PC-9 (cell line): ENCODE measurements around the gene CEACAM8. TPM values are rescaled to one million over a fixed set of nuclear protein-coding genes. Genes with fewer than 3 reads are reported as not detected.
"Not testable (repeated sequence)": the region's sequence is repeated elsewhere in the genome, so short reads cannot be mapped to it uniquely, and the experiment has no call there.

Experiments
- BruUV-seq: library from RNA; stranded (reverse); fragments of 400-500 nt; replicated peaks from 2 replicates; lab custom pipeline; 2021; lab: Mats Ljungman, UMichigan
- CTCF ChIA-PET: fragments of 300-600 bp; sonication (Branson Sonifier 250); formaldehyde crosslinking; loops from one replicate; lab custom pipeline; 2022; ENCODE audit warnings: antibody characterized with exemption; lab: Charles Lee
- POLR2A ChIA-PET: fragments of 300-600 bp; sonication (Branson Sonifier 250); formaldehyde crosslinking; loops from one replicate; lab custom pipeline; 2022; ENCODE audit warnings: antibody characterized with exemption; ENCODE audit not compliant: unreplicated experiment; lab: Charles Lee
- DNase-seq, 2 experiments: peaks; one replicate each; pipeline versions ENCODE4 v3.0.0 to v3.0.0-alpha.2; 2015 to 2022; ENCODE audit warnings: mixed read lengths in 1 of 2
- H2AFZ ChIP-seq: fragments of 200-600 bp; sonication (generic); 2 replicates; pipeline ENCODE4 v1.8.1; 2017; ENCODE audit warnings: antibody characterized with exemption
- H3F3A ChIP-seq: fragments of 200-600 bp; sonication (generic); 2 replicates; pipeline ENCODE4 v1.8.1; 2017; ENCODE audit warnings: antibody characterized with exemption, mild to moderate bottlenecking, low read depth; ENCODE audit not compliant: insufficient read depth
- H3K27ac ChIP-seq: fragments of 200-600 bp; sonication (generic); 2 replicates; pipeline ENCODE4 v1.6.1; 2016; ENCODE audit warnings: mixed run types
- H3K27me3 ChIP-seq: fragments of 200-600 bp; sonication (generic); 2 replicates; pipeline ENCODE4 v1.6.1; 2016; ENCODE audit warnings: low read depth, mixed run types; ENCODE audit not compliant: insufficient read depth
- H3K36me3 ChIP-seq: fragments of 200-600 bp; sonication (generic); 2 replicates; pipeline ENCODE4 v1.6.1; 2016; ENCODE audit warnings: low read depth, mixed run types
- H3K4me1 ChIP-seq: fragments of 200-600 bp; sonication (generic); replicated peaks from 2 replicates; pipeline ENCODE4 v1.6.1; 2016; ENCODE audit warnings: mixed run types; ENCODE audit not compliant: insufficient read depth
- H3K4me2 ChIP-seq: fragments of 200-600 bp; sonication (generic); 2 replicates; pipeline ENCODE4 v1.6.1; 2017; ENCODE audit warnings: mixed run types
- H3K4me3 ChIP-seq: fragments of 200-600 bp; sonication (generic); 2 replicates; pipeline ENCODE4 v1.6.1; 2016; ENCODE audit warnings: mixed run types
- H3K79me2 ChIP-seq: fragments of 200-600 bp; sonication (generic); 2 replicates; pipeline ENCODE4 v1.6.1; 2017; ENCODE audit warnings: low read depth, mixed run types
- H3K9me2 ChIP-seq: fragments of 200-600 bp; sonication (generic); 2 replicates; pipeline ENCODE4 v1.8.1; 2017; ENCODE audit warnings: mild to moderate bottlenecking; ENCODE audit not compliant: insufficient read depth
- H3K9me3 ChIP-seq: fragments of 200-600 bp; sonication (generic); 2 replicates; pipeline ENCODE4 v1.8.1; 2016; ENCODE audit warnings: low read depth; ENCODE audit not compliant: insufficient read depth
- H4K20me1 ChIP-seq: fragments of 200-600 bp; sonication (generic); 2 replicates; pipeline ENCODE4 v1.8.1; 2017; ENCODE audit not compliant: insufficient read depth
- CTCF ChIP-seq: fragments of 200-600 bp; sonication (generic); conservative IDR thresholded peaks from 2 replicates; pipeline ENCODE4 v1.6.1; 2017; ENCODE audit warnings: mixed run types, antibody characterized with exemption, mild to moderate bottlenecking, moderate library complexity
- EZH2 ChIP-seq: fragments of 200-600 bp; sonication (generic); IDR thresholded peaks from 2 replicates; pipeline ENCODE4 v1.8.0; 2017; ENCODE audit warnings: antibody characterized with exemption, low read depth
- intact Hi-C: fragments of 100-400 bp; cut with micrococcal nuclease; formaldehyde crosslinking; loops from one replicate; pipeline ENCODE4 v1.10.0; 2022; ENCODE audit not compliant: unreplicated experiment
- total RNA-seq: library from RNA; stranded (reverse); gene quantifications from 2 replicates; pipeline ENCODE4 v1.2.3, GENCODE V29; 2021

The CEACAM8 gene
- total RNA-seq, 1 experiment from 2014 or later: not detected

- POLR2A ChIA-PET: no interaction called here
Measured at GRCh38 chr19:42538841-42539709, 55.6 kb downstream of the CEACAM8 start.

GRCh38 chr19:42535276-42535675 lies 59.4 kb downstream of the CEACAM8 start:
- BruUV-seq: not testable (repeated sequence)

More at GRCh38 chr19:42538841-42539709, 55.6 kb downstream of the CEACAM8 start:
- Histone ChIP-seq H3K4me1 (no peaks in the 10 kb centered on the region), H4K20me1 (no peaks in the 10 kb centered on the region), H2AFZ (no peak overlapping the region), H3K79me2 (no peaks in the 10 kb centered on the region), H3K9me3 (no peaks in the 10 kb centered on the region), H3K36me3 (no peaks in the 10 kb centered on the region), H3K27ac (no peak overlapping the region), H3K4me2 (no peak overlapping the region), H3K27me3 (no peaks in the 10 kb centered on the region), H3K9me2 (no peaks in the 10 kb centered on the region), H3F3A (no peaks in the 10 kb centered on the region), H3K4me3 (no peak overlapping the region)
- no peak for DNase-seq
- CTCF ChIA-PET: interaction anchor here (0.7 kb wide), 1 partner anchor 19 kb away, joined by 3 read pairs; no protein-coding TSS in a partner anchor
- intact Hi-C loops: loop anchor here (10.0 kb wide), 1 partner anchor 434 kb away; no protein-coding TSS in a partner anchor
- no peak for TF ChIP-seq CTCF
- no peak for TF ChIP-seq EZH2
- no TSS peak for BruUV-seq

GRCh38 chr19:42534391-42534790 lies 60.3 kb downstream of the CEACAM8 start:
- intact Hi-C loops: loop anchor here (10.0 kb wide), 1 partner anchor 430 kb away; no protein-coding TSS in a partner anchor
- Histone ChIP-seq H3K4me3 (no peak overlapping the region), H3K4me1 (peaks cover 7% of the 10 kb centered on the region), H3K9me2 (no peaks in the 10 kb centered on the region), H4K20me1 (no peaks in the 10 kb centered on the region), H3K4me2 (no peak overlapping the region), H3K9me3 (no peaks in the 10 kb centered on the region), H3F3A (peaks cover 18% of the 10 kb centered on the region; the same call in 1 of the 2 replicates), H3K27me3 (no peaks in the 10 kb centered on the region), H3K36me3 (no peaks in the 10 kb centered on the region), H3K79me2 (no peaks in the 10 kb centered on the region), H3K27ac (no peak overlapping the region), H2AFZ (no peak overlapping the region)
- CTCF ChIA-PET: no interaction called here
- no TSS peak for BruUV-seq
- POLR2A ChIA-PET: no interaction called here
- no peak for TF ChIP-seq EZH2
- no peak for TF ChIP-seq CTCF
- DNase-seq: no peak

More at GRCh38 chr19:42535276-42535675, 59.4 kb downstream of the CEACAM8 start:
- POLR2A ChIA-PET, H2AFZ ChIP-seq, H4K20me1 ChIP-seq, H3K9me3 ChIP-seq, H3K4me3 ChIP-seq, H3K4me1 ChIP-seq, DNase-seq, H3K36me3 ChIP-seq, CTCF ChIA-PET, H3K27me3 ChIP-seq, H3K9me2 ChIP-seq, H3K4me2 ChIP-seq, H3K79me2 ChIP-seq, H3K27ac ChIP-seq: not testable (repeated sequence)
- peaks cover 18% of the 10 kb centered on the region; the same call in 1 of the 2 replicates for H3F3A ChIP-seq
- intact Hi-C loops: loop anchor here (10.0 kb wide), 1 partner anchor 430 kb away; no protein-coding TSS in a partner anchor
